ENCODE data around the gene NIPAL1.
"Not testable (repeated sequence)": the region's sequence is repeated elsewhere in the genome, so short reads cannot be mapped to it uniquely, and the experiment has no call there.

Gene NIPAL1

GRCh38 chr4:48016141-48017107 lies at the start of gene NIPAL1, which contains the start of gene CNGA1:
Gene NIPAL1 (plus strand): TSS chr4:48016772. CDS start chr4:48016840, 68 bp downstream.
Gene CNGA1 (minus strand): TSS chr4:48016681. CDS start chr4:47952689, 63,992 bp downstream.
- peak; percentile 75 to 85 for DNase-seq

GRCh38 chr4:47968847-47969246 lies 47.7 kb upstream of the NIPAL1 start:
- DNase-seq: no peak

GRCh38 chr4:47972181-47972580 lies 44.4 kb upstream of the NIPAL1 start:
- DNase-seq: no peak

GRCh38 chr4:47972721-47973120 lies 43.9 kb upstream of the NIPAL1 start:
- DNase-seq: no peak

GRCh38 chr4:47974566-47974965 lies 42.0 kb upstream of the NIPAL1 start:
- DNase-seq: no peak

- DNase-seq: no peak
Observed at GRCh38 chr4:47990145-47990544, 26.4 kb upstream of the NIPAL1 start.

GRCh38 chr4:47992475-47992874 lies 24.1 kb upstream of the NIPAL1 start:
- not testable (repeated sequence) for DNase-seq

GRCh38 chr4:47996021-47996420 lies 20.6 kb upstream of the NIPAL1 start:
- DNase-seq: no peak

- DNase-seq: no peak
Observed at GRCh38 chr4:48002267-48002666, 14.3 kb upstream of the NIPAL1 start.

- DNase-seq: peak; percentile 1 to 37
Observed at GRCh38 chr4:48003568-48003967, 13.0 kb upstream of the NIPAL1 start.

GRCh38 chr4:48005781-48006180 lies 10.8 kb upstream of the NIPAL1 start:
- no peak for DNase-seq

GRCh38 chr4:48008021-48008596 lies 8.5 kb upstream of the NIPAL1 start:
- DNase-seq: no peak

- DNase-seq: not testable (repeated sequence)
Observed at GRCh38 chr4:48010906-48011305, 5.7 kb upstream of the NIPAL1 start.

- no peak for DNase-seq
Observed at GRCh38 chr4:48011722-48012121, 4.8 kb upstream of the NIPAL1 start.

- no peak for DNase-seq
Observed at GRCh38 chr4:48012824-48013223, 3.7 kb upstream of the NIPAL1 start.

GRCh38 chr4:48015216-48015615 lies 1.4 kb upstream of the NIPAL1 start:
- DNase-seq: no peak

- no peak for DNase-seq
Observed at GRCh38 chr4:48015678-48016077, 894 bp upstream of the NIPAL1 start.

- DNase-seq: peak; percentile 8 to 30
Observed at GRCh38 chr4:48017108-48017571, 568 bp downstream of the NIPAL1 start.

GRCh38 chr4:48018112-48018511 lies 1.5 kb downstream of the NIPAL1 start:
- no peak for DNase-seq

- no peak for DNase-seq
Observed at GRCh38 chr4:48021100-48021499, 4.5 kb downstream of the NIPAL1 start.

GRCh38 chr4:48022192-48022799 lies 5.7 kb downstream of the NIPAL1 start:
- no peak for DNase-seq

GRCh38 chr4:48024522-48024921 lies 8.0 kb downstream of the NIPAL1 start:
- DNase-seq: no peak

GRCh38 chr4:48025005-48025404 lies 8.4 kb downstream of the NIPAL1 start:
- no peak for DNase-seq

- DNase-seq: no peak
Observed at GRCh38 chr4:48027653-48028052, 11.1 kb downstream of the NIPAL1 start.

Measured in NCI-H524 (cell line).